K562 (cell line): Measurements from ENCODE around the gene MIEF2. TPM values are rescaled to one million over a fixed set of nuclear protein-coding genes. Genes with fewer than 3 reads are reported as not detected.

ENCODE experiments used
- ARID3B ChIP-seq: fragments of 250-450 bp; sonication (Bioruptor Pico); IDR thresholded peaks from 2 replicates; pipeline ENCODE4 v1.4.0; 2020; ENCODE audit warnings: borderline replicate concordance
- ATF4 ChIP-seq: fragments of 450-650 bp; formaldehyde crosslinking; IDR thresholded peaks from 2 replicates; pipeline ENCODE4 v1.4.0; 2022; ENCODE audit warnings: mild to moderate bottlenecking, moderate library complexity
- BRCA1 ChIP-seq, 2 experiments: fragments of 450-650 bp in 1 of 2; sonication (generic) in 1 of 2; formaldehyde crosslinking in 1 of 2; IDR thresholded peaks; 2 replicates each; pipeline versions ENCODE4 v1.5.0 to v1.6.1; 2017 to 2020; ENCODE audit warnings: mild to moderate bottlenecking in 1 of 2, missing genetic modification reagents in 1 of 2
- CBFA2T2 ChIP-seq: fragments of 450-650 bp; conservative IDR thresholded peaks from 2 replicates; pipeline ENCODE4 v1.6.1; 2017; ENCODE audit warnings: mild to moderate bottlenecking
- ETV1 ChIP-seq: fragments of 450-650 bp; conservative IDR thresholded peaks from 2 replicates; pipeline ENCODE4 v1.6.1; 2016; ENCODE audit warnings: missing genetic modification characterization, control low read depth, low read depth, missing compliant biosample characterization
- GMEB1 ChIP-seq: fragments of 250-450 bp; sonication (Bioruptor Pico); IDR thresholded peaks from 2 replicates; pipeline ENCODE4 v1.4.0; 2020; ENCODE audit warnings: mild to moderate bottlenecking
- SIRT6 ChIP-seq: IDR thresholded peaks from one replicate; pipeline ENCODE4 v1.6.1; 2012; ENCODE audit warnings: low read depth, mild to moderate bottlenecking, control low read depth, inconsistent platforms, low read length, moderate library complexity
- SRSF9 ChIP-seq: fragments of 200-400 bp; formaldehyde crosslinking; IDR thresholded peaks from 2 replicates; pipeline ENCODE4 v1.6.1; 2017; ENCODE audit warnings: low read depth, low read length, borderline replicate concordance
- TOE1 ChIP-seq, 2 experiments: fragments of 450-650 bp in 1 of 2; sonication (generic) in 1 of 2; formaldehyde crosslinking in 1 of 2; IDR thresholded peaks; 2 replicates each; pipeline versions ENCODE4 v1.7.1 to v1.8.0; 2016 to 2022; ENCODE audit warnings: borderline replicate concordance in 2 of 2, mild to moderate bottlenecking in 2 of 2, antibody characterized with exemption in 1 of 2, inconsistent platforms in 1 of 2, low read depth in 1 of 2, missing genetic modification reagents in 1 of 2, moderate library complexity in 1 of 2
- ZBTB40 ChIP-seq, 2 experiments: fragments of 450-650 bp in 1 of 2; sonication (generic) in 1 of 2; formaldehyde crosslinking in 1 of 2; IDR thresholded peaks; 2 replicates each; pipeline versions ENCODE4 v1.7.1 to v1.9.0; 2016 to 2022; ENCODE audit warnings: inconsistent platforms in 1 of 2, mild to moderate bottlenecking in 1 of 2, missing genetic modification reagents in 1 of 2
- ZNF583 ChIP-seq: fragments of 250-450 bp; sonication (Bioruptor Pico); IDR thresholded peaks from 2 replicates; pipeline ENCODE4 v1.4.0; 2020
- polyA plus RNA-seq, 8 experiments: library from polyadenylated mRNA; depleted of rRNA in 4 of 8; stranded (reverse) in 5 of 8; unstranded in 3 of 8; fragments of >200 nt; fragmentation: Nextera tagmentation in 2 of 8; fragmentation: Illumina TruSeq in 1 of 8; extraction: Ambion mirVana in 2 of 8; extraction: Trizol in 1 of 8; gene quantifications; 2 replicates each; pipeline versions ENCODE4 v1.2.1 to v1.2.3, GENCODE V29; 2011 to 2014; ENCODE audit warnings: inconsistent platforms in 1 of 8, missing spikeins in 1 of 8
- total RNA-seq, 7 experiments: library from RNA; depleted of rRNA in 6 of 7; stranded (reverse); fragments of >200 nt in 6 of 7; fragmentation: Illumina TruSeq in 2 of 7; extraction: Trizol in 2 of 7; gene quantifications; 2 replicates each; pipeline versions ENCODE4 v1.2.1 to v1.2.3, GENCODE V29; 2011 to 2021; ENCODE audit warnings: low replicate concordance in 1 of 7

The MIEF2 gene
- total and polyA plus RNA-seq, 9 of the 15 experiments (the other 6 are each of a cell fraction or from before 2014, with no cell fraction given), result 0.10 to 8.2 (median 2.4) TPM

- peak; percentile 58; the same call in 1 of the 2 replicates for TF ChIP-seq GMEB1
- no peak for TF ChIP-seq BRCA1 (IDR thresholded peaks at IDR 0.05)
- no peak for TF ChIP-seq BRCA1 (CRISPR knock-in tag; IDR thresholded peaks at IDR 0.05)
- TF ChIP-seq CBFA2T2, result peak; percentile 91
- no peak for TF ChIP-seq SRSF9
- TF ChIP-seq ATF4 (CRISPR knock-in tag), result no peak
- no peak for TF ChIP-seq ZNF583 (CRISPR knock-in tag)
- peak; percentile 98 for TF ChIP-seq TOE1 (IDR thresholded peaks at IDR 0.05; ENCODE audit: borderline replicate concordance)
- TF ChIP-seq TOE1 (CRISPR knock-in tag; IDR thresholded peaks at IDR 0.05; ENCODE audit: borderline replicate concordance, low read depth), result 0 out of 2 replicates have a peak, but pooled peaks have one; percentile 13
- no peak for TF ChIP-seq SIRT6
- no peak for TF ChIP-seq ARID3B
- 0 out of 2 replicates have a peak, but pooled peaks have one; percentile 33 for TF ChIP-seq ETV1 (tag)
- TF ChIP-seq ZBTB40 (IDR thresholded peaks at IDR 0.05), result peak; percentile 94
- TF ChIP-seq ZBTB40 (CRISPR knock-in tag; IDR thresholded peaks at IDR 0.05), result no peak
These were observed 54.5 kb downstream of the MIEF2 start, which contains the start of the genes SMCR8 and TOP3A (continued) for GRCh38 chr17:18314731-18315561.
